Smooth muscle cell (in vitro differentiated cells): ENCODE data around the gene CIB2. TPM values are rescaled to one million over a fixed set of nuclear protein-coding genes. Genes with fewer than 3 reads are reported as not detected.

Experiments used
- DNase-seq: peaks from one replicate; lab custom pipeline; 2025; ENCODE audit not compliant: unreplicated experiment; lab: John Stamatoyannopoulos, UW
- H2AFZ ChIP-seq: fragments of 200-600 bp; sonication (generic); 2 replicates; pipeline ENCODE4 v1.6.0; 2016; ENCODE audit warnings: antibody characterized with exemption, low read depth, mild to moderate bottlenecking
- H3F3A ChIP-seq: fragments of 200-600 bp; sonication (generic); 2 replicates; pipeline ENCODE4 v1.6.0; 2017; ENCODE audit warnings: antibody characterized with exemption, low read depth
- H3K27ac ChIP-seq: fragments of 200-600 bp; sonication (generic); 2 replicates; pipeline ENCODE4 v1.5.1; 2016; ENCODE audit warnings: low read depth, mild to moderate bottlenecking
- H3K27me3 ChIP-seq: fragments of 200-600 bp; sonication (generic); 2 replicates; pipeline ENCODE4 v1.6.1; 2016; ENCODE audit warnings: low read depth, mild to moderate bottlenecking
- H3K36me3 ChIP-seq: fragments of 200-600 bp; sonication (generic); 2 replicates; pipeline ENCODE4 v1.5.1; 2016; ENCODE audit warnings: low read depth
- H3K4me1 ChIP-seq: fragments of 200-600 bp; sonication (generic); 2 replicates; pipeline ENCODE4 v1.5.1; 2016; ENCODE audit warnings: low read depth
- H3K4me2 ChIP-seq: fragments of 200-600 bp; sonication (generic); 2 replicates; pipeline ENCODE4 v1.6.0; 2016; ENCODE audit warnings: mild to moderate bottlenecking
- H3K4me3 ChIP-seq: fragments of 200-600 bp; sonication (generic); 2 replicates; pipeline ENCODE4 v1.5.1; 2016; ENCODE audit warnings: mild to moderate bottlenecking
- H3K79me2 ChIP-seq: fragments of 200-600 bp; sonication (generic); 2 replicates; pipeline ENCODE4 v1.6.0; 2016; ENCODE audit warnings: low read depth, mild to moderate bottlenecking
- H3K9ac ChIP-seq: fragments of 200-600 bp; sonication (generic); 2 replicates; pipeline ENCODE4 v1.6.0; 2016; ENCODE audit warnings: low read depth
- H3K9me3 ChIP-seq: fragments of 200-600 bp; sonication (generic); replicated peaks from 2 replicates; pipeline ENCODE4 v1.5.1; 2016; ENCODE audit warnings: low read depth
- H4K20me1 ChIP-seq: fragments of 200-600 bp; sonication (generic); 2 replicates; pipeline ENCODE4 v1.6.0; 2016; ENCODE audit warnings: low read depth
- WGBS: methylation state at CpG from one replicate; pipeline ENCODE4 v1.1.7; 2016; ENCODE audit warnings: low lambda C conversion rate; 5-methylcytosine and 5-hydroxymethylcytosine counted together
- polyA plus RNA-seq: library from polyadenylated mRNA; unstranded; fragments of >200 nt; fragmentation: Nextera tagmentation; extraction: Ambion mirVana; gene quantifications from 2 replicates; pipeline ENCODE4 v1.2.1, GENCODE V29; 2016
- total RNA-seq: library from RNA; depleted of rRNA; stranded (reverse); fragments of >200 nt; gene quantifications from 2 replicates; pipeline ENCODE4 v1.2.3, GENCODE V29; 2014
- TF ChIP-seq, protein P1 (sequence below): fragments of 200-600 bp; sonication (generic); IDR thresholded peaks from 2 replicates; pipeline ENCODE4 v1.5.1; 2017; ENCODE audit warnings: borderline replicate concordance, mild to moderate bottlenecking, antibody characterized with exemption; ENCODE audit not compliant: insufficient read depth, poor library complexity, severe bottlenecking

The CIB2 gene
- total and polyA plus RNA-seq, 2 experiments from 2014 or later, result 20.9 to 21.7 TPM

DNA sequence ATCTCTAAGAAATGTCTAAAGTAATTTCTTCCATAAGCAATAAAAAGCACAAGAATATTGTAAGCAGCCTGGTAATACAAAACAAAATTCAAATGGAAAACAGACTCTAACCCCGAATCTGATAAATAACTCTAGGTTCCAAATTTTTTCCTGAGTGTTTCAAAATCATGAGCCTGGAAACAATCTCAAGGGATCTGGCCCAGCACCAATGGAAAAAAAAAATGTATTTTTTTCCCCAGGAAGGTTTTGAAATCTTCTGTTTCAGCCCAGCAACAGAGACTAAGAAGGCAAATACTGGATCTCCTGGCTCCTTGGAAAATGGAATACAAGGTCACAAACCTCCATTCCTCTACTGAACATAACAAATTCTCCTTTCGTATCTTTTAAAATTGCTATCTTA is 66.7 kb downstream of the CIB2 start:
- TF ChIP-seq, protein P1, sequence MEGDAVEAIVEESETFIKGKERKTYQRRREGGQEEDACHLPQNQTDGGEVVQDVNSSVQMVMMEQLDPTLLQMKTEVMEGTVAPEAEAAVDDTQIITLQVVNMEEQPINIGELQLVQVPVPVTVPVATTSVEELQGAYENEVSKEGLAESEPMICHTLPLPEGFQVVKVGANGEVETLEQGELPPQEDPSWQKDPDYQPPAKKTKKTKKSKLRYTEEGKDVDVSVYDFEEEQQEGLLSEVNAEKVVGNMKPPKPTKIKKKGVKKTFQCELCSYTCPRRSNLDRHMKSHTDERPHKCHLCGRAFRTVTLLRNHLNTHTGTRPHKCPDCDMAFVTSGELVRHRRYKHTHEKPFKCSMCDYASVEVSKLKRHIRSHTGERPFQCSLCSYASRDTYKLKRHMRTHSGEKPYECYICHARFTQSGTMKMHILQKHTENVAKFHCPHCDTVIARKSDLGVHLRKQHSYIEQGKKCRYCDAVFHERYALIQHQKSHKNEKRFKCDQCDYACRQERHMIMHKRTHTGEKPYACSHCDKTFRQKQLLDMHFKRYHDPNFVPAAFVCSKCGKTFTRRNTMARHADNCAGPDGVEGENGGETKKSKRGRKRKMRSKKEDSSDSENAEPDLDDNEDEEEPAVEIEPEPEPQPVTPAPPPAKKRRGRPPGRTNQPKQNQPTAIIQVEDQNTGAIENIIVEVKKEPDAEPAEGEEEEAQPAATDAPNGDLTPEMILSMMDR, result no peak
- peak overlapping the region; percentile 80 for H3K4me2 ChIP-seq
- peaks cover 97% of the 10 kb centered on the region for H4K20me1 ChIP-seq
- H3K9me3 ChIP-seq, result no peaks in the 10 kb centered on the region
- peak overlapping the region; percentile 79 for H3K9ac ChIP-seq
- peaks cover 78% of the 10 kb centered on the region for H3K79me2 ChIP-seq
- H3K27me3 ChIP-seq, result no peaks in the 10 kb centered on the region
- H3K36me3 ChIP-seq, result no peaks in the 10 kb centered on the region
- no peak for DNase-seq
- H3F3A ChIP-seq, result peaks cover 27% of the 10 kb centered on the region
- H2AFZ ChIP-seq, result no peak overlapping the region
- peak overlapping the region; percentile 95 for H3K27ac ChIP-seq
- 83% methylated on average over 2 of the region's 2 CpGs for WGBS
- no peak overlapping the region for H3K4me3 ChIP-seq
- peaks cover 50% of the 10 kb centered on the region for H3K4me1 ChIP-seq

DNA sequence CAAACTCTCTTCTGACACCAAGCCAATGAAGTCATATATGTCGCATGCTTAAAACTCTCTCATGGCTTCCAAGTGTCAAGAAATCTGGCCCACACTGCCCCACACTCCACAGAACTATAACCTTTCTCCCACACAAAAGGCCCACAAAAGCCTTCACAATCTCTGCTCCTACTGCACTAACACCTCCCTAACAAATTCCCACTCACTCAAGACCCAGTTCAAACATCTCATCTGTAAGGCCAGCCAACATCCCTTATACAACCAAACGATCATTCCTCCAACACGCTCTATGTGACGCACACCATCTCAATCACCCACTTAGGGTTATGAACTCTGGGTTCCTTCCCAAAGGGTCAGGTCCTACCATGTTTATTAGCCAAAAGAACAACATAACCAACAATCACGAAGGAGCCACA is 67.3 kb downstream of the CIB2 start:
- Histone ChIP-seq H3K4me2 (no peak overlapping the region), H3K79me2 (peaks cover 78% of the 10 kb centered on the region), H2AFZ (no peak overlapping the region), H3K36me3 (no peaks in the 10 kb centered on the region), H3K4me3 (no peak overlapping the region), H3K9ac (no peak overlapping the region), H3F3A (peaks cover 27% of the 10 kb centered on the region), H3K27ac (peak overlapping the region; percentile 95), H3K27me3 (no peaks in the 10 kb centered on the region), H4K20me1 (peaks cover 97% of the 10 kb centered on the region), H3K4me1 (peaks cover 50% of the 10 kb centered on the region), H3K9me3 (no peaks in the 10 kb centered on the region)
- DNase-seq, result no peak
- TF ChIP-seq, protein P1, result no peak
- 90% methylated on average over 5 of the region's 5 CpGs for WGBS

DNA sequence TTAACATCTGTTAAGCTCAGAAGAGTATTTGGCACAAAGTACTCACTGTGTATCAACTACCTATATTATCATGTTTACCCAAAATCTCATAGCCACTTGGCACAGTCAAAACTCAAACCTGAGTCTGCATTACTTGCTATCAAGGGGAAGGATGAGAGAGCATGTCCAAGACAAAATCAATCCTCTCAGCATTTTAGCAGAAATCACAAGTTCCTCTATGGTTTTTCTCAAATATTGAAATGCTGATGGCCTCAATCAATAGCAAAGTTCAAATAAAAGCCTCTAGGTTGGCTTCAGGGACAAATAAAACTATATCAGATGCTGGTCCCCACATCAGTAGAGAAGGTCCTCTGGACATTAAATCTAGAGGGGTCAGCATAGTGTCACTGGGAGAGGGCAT is 68.0 kb downstream of the CIB2 start:
- H3K79me2 ChIP-seq, result peaks cover 78% of the 10 kb centered on the region
- TF ChIP-seq, protein P1, result no peak
- no peaks in the 10 kb centered on the region for H3K9me3 ChIP-seq
- no peaks in the 10 kb centered on the region for H3K36me3 ChIP-seq
- H3K27ac ChIP-seq, result no peak overlapping the region
- DNase-seq, result no peak
- H3K4me1 ChIP-seq, result peaks cover 43% of the 10 kb centered on the region
- no peak overlapping the region for H2AFZ ChIP-seq
- H3K4me3 ChIP-seq, result no peak overlapping the region
- no peak overlapping the region for H3K4me2 ChIP-seq
- H4K20me1 ChIP-seq, result peaks cover 97% of the 10 kb centered on the region
- peaks cover 27% of the 10 kb centered on the region for H3F3A ChIP-seq
- no peaks in the 10 kb centered on the region for H3K27me3 ChIP-seq
- H3K9ac ChIP-seq, result no peak overlapping the region

DNA sequence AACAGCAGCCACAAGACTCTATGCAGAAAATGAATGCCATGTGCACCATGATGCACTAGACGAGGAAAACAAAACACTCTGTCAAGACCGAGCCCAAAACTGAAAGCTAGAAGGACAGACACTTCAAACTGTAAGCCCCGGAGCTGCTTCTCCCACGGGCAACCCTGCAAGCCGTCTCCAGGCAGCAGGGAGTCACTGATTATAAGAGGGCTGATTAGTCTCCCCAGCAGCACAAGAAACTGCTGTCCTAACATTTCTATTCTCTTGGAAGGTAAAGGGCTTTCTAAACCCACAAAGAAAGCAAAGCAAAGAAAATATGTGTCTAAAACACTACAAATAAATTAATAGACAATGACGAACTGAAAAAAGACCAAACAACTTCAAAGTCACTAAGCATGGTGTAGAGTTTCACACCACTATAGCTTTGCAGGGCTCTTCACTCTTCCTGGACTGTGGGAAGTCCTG is 69.2 kb downstream of the CIB2 start:
- TF ChIP-seq, protein P1, result no peak
- H3F3A ChIP-seq, result peaks cover 20% of the 10 kb centered on the region
- peak overlapping the region; percentile 36 for H3K4me3 ChIP-seq
- H3K27me3 ChIP-seq, result no peaks in the 10 kb centered on the region
- H3K4me1 ChIP-seq, result peaks cover 31% of the 10 kb centered on the region
- peak overlapping the region; percentile 52 for H3K27ac ChIP-seq
- H4K20me1 ChIP-seq, result peaks cover 97% of the 10 kb centered on the region
- H2AFZ ChIP-seq, result no peak overlapping the region
- H3K79me2 ChIP-seq, result peaks cover 79% of the 10 kb centered on the region
- no peak for DNase-seq
- H3K9me3 ChIP-seq, result no peaks in the 10 kb centered on the region
- 10% methylated on average over 6 of the region's 6 CpGs for WGBS
- no peak overlapping the region for H3K9ac ChIP-seq
- H3K4me2 ChIP-seq, result peak overlapping the region; percentile 85
- no peaks in the 10 kb centered on the region for H3K36me3 ChIP-seq
